Islet precursor cell (in vitro differentiated cells): Measurements from ENCODE around the gene FUCA2.
A peak's percentile ranks its signal among the peaks of the same experiment; 100 is the strongest.
"Not testable (repeated sequence)": the region's sequence is repeated elsewhere in the genome, so short reads cannot be mapped to it uniquely, and the experiment has no call there.

Experiments used
- DNase-seq: peaks from one replicate; pipeline ENCODE4 v3.0.0-alpha.2; 2018

FUCA2 gene

GRCh38 chr6:143490775-143491174, 20.7 kb downstream of the FUCA2 start:
- no peak for DNase-seq

GRCh38 chr6:143490244-143490643, 21.3 kb downstream of the FUCA2 start:
- DNase-seq, result no peak

GRCh38 chr6:143486752-143487151, 24.8 kb downstream of the FUCA2 start:
- no peak for DNase-seq

GRCh38 chr6:143485967-143486366, 25.6 kb downstream of the FUCA2 start:
- DNase-seq, result no peak

GRCh38 chr6:143482593-143482992, 28.9 kb downstream of the FUCA2 start:
- DNase-seq, result no peak

- DNase-seq, result no peak
These were observed 32.9 kb downstream of the FUCA2 start for GRCh38 chr6:143478479-143479062.

GRCh38 chr6:143476545-143476944, 35.0 kb downstream of the FUCA2 start:
- no peak for DNase-seq

GRCh38 chr6:143471822-143472221, 39.7 kb downstream of the FUCA2 start:
- DNase-seq, result no peak

GRCh38 chr6:143468823-143469222, 42.7 kb downstream of the FUCA2 start:
- DNase-seq, result not testable (repeated sequence)

GRCh38 chr6:143468026-143468425, 43.5 kb downstream of the FUCA2 start:
- no peak for DNase-seq

GRCh38 chr6:143465546-143465945, 46.0 kb downstream of the FUCA2 start:
- DNase-seq, result no peak

- DNase-seq, result no peak
These were observed 53.8 kb downstream of the FUCA2 start for GRCh38 chr6:143457563-143458359.

- DNase-seq, result no peak
These were observed 60.0 kb downstream of the FUCA2 start for GRCh38 chr6:143451531-143451930.

GRCh38 chr6:143450453-143451371, 60.8 kb downstream of the FUCA2 start, which contains the start of the genes ADAT2 and PEX3:
Gene ADAT2, minus strand, starts transcription at chr6:143450695. Its CDS starts 37 bp downstream, at chr6:143450658.
Gene PEX3, plus strand, starts transcription at chr6:143450805. Its CDS starts 238 bp downstream, at chr6:143451043.
- DNase-seq, result peak; percentile 97

GRCh38 chr6:143449714-143450452, 61.6 kb downstream of the FUCA2 start:
- DNase-seq, result peak; percentile 54

GRCh38 chr6:143449082-143449713, 62.3 kb downstream of the FUCA2 start:
- DNase-seq, result no peak

GRCh38 chr6:143447865-143448264, 63.7 kb downstream of the FUCA2 start:
- not testable (repeated sequence) for DNase-seq
